Stimulated activated CD8-positive, alpha-beta memory T cell treated with anti-CD3 and anti-CD28 coated beads, Interleukin-2, amount 100 ng/mL, for 1 hour (primary cell): ENCODE results near the gene FGD4.
A peak's percentile ranks its signal among the peaks of the same experiment; 100 is the strongest.

ENCODE experiments used
- DNase-seq, 2 donors: peaks; one replicate each; pipeline ENCODE4 v3.0.0-alpha.2; 2020; ENCODE audit warnings: low read depth in 2 of 2

Gene FGD4

DNA sequence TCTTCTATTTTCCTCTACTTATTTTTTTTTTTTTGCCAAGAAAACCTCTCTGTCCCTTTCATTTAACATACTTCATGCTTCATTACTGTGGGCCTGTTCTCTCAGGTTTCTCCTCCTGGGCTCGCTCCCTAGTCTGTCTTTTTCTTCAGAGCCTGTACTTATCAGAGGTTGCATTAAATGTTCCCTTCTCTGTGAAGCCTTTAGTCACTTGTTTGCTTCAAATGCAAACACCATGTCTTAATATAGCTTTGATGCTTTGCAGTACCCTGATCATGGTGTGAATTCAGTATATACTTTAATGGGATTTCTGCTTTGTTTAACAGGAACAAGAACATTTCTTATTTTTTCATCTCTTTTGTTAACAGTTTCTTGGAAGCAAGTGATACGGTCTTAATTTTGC lies 207.1 kb downstream of the FGD4 start:
- no peak for DNase-seq

DNA sequence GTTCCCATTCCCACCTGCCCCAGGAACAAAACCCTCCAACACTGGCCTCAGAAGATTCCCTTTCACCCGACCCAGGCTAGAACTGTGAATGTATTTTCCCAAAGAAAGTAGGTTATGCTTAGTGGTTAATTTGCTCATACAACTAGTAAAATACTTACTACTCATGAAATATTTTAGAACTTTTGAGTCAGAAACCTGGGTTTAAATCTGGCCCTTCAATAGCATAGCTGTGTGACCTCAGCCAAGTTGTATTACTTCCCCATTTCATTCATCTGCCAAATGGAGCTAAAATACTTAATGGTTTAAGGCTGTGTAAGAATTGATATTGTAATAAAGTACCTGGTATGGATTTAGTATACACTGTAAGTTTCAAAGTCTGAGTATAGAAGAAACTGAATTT lies 210.6 kb downstream of the FGD4 start:
- DNase-seq: no peak

DNA sequence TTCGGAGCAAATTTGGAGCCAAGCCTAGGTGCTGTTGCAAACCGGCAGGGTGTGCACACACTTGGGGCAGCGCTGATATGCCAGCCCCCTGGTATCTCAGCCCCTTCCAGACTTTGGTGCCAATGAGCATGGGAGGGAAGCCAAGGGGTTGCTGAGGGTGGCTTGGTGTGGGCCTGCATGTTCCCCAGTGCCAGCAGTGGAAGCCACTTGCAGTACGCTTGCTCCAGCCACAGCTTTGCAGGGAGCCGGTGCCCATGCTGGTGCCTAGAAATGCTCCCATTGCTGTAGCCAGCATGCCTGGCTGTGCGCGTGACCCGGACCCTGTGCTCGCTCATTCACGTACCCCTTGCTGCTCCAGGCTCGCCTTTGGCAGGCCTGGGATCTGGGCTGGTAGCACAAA lies 212.6 kb downstream of the FGD4 start:
- DNase-seq: no peak

DNA sequence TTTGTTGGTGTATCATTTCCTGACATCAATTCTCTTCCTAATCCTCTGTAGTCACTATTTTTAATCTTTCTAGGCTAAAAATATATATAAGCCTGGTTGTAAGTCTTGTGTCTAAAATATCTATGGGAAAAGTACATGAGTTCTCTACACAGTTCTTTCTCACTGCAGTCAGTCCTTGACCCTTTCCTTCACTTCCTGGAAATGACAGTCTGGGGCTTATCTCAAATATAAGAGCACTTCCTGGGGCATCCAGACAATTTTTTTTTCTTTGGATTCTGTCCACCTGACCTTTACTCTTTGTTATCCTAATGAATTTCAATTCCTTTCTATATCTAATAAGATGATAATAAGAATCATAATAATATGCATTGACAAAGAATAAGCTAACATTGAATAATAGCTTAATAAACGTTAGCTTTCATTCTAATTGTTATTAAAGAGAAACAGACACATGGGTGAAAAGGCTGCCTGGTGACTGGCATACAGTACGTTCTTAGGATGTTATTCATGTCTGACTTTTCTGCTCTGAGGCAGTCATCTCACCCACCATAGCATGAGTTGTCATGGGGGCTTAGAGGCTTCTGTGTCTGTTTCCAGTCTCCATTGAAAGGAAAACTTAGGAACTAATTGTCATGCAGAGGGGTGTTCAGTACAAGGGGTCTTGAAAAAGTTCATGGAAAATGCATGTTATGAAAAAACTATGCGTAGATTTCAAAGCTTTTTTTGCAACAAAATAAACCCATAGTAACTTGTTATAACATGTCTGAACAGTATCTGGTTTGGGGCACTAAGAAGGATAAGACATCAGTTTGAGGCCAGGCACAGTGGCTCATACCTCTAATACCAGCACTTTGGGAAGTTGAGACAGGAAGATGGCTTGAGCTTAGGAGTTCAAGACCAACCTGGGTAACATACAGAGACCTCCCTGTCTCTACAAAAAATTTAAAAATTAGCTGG lies 213.6 kb downstream of the FGD4 start:
- no peak for DNase-seq

DNA sequence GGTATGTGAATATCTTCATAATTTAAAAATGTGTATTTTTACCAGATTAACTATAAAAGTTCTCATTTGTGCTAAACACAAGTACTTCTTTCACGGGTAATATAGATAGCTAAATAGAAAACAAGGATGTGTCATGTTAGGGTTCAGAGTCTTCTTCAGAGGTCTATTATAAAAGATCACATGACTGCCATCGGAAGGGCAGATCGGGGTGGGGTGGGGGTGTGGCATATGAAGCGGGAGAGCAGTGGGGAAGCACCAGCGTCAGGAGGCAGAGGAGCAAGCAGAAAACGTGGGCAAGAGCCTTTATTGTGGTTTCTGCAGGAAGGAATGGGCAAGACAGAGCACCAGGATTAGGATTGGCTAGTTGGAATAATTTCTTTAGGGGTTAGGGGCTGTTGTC lies 216.1 kb downstream of the FGD4 start:
- no peak for DNase-seq

DNA sequence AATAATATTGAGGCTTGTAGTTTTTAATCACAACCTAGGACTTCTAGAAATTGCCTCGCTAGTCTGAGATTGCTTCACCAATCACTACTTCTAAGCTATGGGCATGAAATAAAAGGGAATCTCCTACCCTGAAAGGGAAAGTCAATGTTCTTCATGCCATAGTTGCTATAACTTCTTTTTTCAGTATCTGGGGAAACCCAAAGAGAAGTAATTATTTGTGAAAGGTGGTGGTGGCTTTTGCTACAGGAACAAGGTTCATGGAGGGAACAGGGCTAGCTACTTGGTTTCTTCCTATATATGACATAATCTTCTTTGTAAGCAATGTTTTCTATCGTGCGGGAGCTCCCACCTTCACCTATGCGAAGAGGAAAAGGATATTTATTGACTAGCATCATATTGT lies 218.2 kb downstream of the FGD4 start:
- no peak for DNase-seq

DNA sequence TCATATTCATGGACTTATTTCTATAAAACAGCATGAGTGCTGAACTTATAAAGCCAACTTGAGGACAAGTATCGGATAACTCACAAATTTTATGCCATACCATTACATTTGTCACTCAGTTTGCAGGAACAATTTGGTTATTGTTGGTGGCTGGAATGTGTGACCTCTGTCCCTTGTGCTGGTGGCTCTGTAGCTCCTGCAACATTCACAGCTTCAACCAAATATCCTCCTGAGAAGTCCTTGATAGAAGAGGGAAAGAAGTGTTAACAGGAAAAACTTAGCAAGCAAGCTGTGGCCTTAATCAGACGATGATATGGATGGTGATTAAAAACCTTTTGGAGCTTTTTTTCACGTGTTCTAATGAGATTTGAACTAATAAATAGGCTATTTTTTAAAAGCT lies 218.8 kb downstream of the FGD4 start:
- no peak for DNase-seq

DNA sequence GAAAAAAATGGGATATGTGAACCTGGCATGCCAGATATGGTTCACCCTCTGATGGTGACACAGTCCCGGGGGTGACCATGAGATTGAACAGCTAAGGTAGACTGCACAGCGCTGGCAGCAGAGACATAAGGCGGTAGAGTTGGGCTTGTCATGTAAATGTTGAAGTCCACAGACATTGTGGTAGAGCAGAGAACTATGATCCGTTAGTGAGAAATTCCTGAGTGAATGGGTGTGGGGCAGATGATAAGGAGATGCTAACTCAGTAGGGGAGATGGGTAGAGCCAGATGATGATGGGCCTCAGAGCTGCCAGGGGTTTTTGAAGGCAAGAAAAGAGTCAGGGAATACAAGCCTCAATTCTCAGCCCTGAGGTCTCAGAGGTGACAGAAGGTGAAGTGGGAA lies 228.6 kb downstream of the FGD4 start:
- no peak for DNase-seq

DNA sequence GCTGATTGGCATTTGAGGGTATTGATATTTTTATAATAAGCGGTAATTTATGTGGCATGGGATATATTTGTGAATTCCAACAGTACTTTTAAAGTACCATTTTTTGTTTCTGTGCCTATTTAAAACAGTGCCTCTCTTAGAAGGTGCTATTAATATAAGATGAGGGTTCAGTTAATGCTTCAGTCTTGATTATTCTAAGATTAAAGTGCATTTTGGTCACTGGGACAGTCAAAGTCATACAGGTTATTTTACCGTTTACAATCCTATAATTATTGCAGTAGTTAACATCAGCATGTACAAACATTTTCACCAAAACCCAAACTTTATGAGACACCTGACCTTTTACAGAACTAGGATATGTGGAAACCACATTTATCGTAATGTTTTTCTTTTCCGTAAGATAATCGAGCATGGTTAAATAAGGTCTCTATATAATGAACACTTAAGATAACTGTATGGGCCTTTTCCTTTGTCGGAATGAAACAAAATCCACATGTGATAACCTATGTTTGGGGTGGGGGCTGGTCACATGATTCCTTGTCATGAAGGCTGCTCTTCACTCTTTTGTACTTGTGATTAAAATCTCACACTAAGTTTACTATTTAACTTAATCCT lies 242.0 kb downstream of the FGD4 start:
- no peak for DNase-seq

DNA sequence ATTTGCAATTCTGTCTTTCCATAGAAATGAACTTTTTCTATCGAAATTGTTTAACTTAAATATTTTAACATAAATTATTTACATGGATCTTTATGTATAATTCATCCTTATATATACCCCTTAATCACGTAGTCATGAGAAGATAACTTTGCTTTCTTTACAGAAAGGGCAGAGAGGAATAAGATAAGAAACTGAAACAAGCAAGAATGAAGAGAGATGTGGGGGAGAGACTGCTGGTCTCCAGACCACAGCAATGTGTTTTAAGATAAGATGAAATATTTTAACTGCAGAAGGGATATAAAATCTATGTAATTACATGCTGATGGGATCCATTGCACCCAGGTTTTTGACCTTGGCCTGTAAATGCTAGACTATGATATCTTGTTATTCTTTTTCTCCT lies 245.1 kb downstream of the FGD4 start:
- no peak for DNase-seq

DNA sequence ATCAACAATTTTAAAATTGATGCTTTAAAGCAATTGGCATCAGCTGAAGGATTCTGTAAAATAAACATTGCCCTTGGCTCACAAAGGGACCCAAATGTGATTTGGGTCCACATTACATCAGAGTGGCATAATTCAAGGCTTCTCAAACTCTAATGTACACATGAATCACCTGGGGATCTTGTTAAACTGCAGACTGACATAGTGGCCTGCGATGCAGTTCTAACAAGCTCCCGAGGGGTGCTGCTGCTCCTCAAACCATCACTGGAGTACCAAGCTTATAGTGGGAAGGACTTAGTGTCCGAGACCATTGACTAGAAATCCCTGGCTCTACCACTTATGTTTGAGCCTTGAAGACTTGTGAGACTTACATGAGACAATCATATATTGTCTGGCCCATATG lies 247.9 kb downstream of the FGD4 start:
- DNase-seq: no peak

DNA sequence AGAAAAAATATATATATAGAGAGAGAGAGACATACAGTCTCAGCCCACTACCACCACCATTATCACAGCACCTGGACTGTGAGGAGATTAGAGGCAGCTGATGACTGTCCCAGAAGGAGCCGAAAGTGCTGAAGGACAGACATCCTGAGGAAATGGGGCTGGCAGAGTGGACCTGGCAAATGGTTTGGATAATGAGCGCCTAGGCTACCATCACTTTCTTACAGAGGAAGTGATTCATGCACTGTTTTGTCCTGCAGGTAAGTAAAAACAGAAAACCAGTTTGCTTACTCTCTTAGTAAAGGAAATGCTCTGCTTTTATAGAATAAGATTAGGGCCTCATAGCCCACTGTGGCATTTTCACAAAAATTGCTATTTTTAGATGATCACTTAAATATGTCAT lies 251.2 kb downstream of the FGD4 start:
- no peak for DNase-seq

DNA sequence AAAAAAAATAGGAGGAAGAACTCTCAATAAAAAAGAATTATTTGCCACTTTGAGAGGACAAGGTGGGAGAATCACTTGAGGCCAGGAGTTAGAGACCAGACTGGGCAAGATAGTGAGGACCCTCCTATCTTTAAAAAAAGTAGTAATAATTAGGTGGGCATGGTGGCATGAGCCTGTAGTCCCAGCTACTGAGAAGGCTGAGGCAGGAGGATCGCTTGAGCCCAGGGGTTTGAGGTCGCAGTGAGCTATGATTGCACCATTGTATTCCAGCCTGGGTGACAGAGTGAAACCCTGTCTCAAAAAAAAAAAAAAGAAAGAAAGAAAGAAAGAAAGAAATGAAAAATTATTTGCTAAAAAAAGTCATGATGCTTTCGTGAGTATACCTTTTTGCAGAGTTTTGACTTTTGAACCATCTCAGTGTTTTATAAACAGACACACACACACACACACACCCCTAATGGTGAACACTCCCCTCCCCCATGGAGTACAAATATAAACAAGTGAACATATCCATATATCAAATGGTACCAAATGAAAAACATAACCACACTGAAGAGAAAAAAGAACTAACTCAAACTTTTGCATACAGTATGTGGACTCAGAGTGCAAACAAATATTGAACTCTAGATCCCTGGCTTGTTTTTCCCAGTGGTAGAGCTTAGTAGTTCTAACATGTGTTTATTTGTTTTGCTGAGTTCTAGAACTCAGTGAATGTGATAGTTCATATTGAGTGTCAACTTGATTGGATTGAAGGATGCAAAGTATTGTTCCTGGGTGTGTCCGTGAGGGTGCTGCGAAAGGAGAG lies 252.0 kb downstream of the FGD4 start:
- DNase-seq: no peak

DNA sequence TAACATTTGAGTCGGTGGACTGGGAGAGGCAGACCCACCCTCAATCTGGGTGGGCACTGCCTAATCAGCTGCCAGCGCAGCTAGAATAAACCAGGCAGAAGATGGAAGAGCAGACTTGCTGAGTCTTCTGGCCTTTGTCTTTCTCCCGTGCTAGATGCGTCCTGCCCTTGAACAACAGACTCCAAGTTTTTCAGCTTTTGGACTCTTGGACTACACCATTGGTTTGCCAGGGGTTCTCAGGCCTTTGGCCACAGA lies 252.5 kb downstream of the FGD4 start:
- no peak for DNase-seq

DNA sequence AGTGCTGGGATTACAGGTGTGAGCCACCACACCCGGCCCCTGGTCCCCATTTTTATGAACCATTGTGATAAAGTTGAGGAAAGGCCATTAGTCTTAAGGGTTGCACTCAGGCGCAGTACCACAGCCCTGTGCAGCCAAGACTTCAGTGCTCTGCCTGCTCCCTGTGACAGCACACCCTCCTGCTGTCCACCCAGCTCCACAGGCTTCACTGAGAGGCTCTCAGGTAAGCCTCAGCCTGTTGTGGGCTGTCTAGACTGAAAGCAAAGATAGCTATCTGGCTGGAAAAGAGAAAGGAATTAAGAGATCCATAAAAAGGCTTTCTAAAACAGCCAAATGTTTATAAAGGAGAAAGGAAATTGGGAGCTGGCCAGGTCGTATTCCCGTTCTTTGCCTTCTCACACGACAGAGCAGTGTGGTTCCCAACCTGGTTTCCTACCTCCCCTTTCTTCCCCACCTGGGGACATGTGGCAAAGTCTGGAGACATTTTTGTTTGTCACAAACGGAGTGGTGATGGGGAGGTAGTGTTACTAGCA lies 260.6 kb downstream of the FGD4 start:
- no peak for DNase-seq

DNA sequence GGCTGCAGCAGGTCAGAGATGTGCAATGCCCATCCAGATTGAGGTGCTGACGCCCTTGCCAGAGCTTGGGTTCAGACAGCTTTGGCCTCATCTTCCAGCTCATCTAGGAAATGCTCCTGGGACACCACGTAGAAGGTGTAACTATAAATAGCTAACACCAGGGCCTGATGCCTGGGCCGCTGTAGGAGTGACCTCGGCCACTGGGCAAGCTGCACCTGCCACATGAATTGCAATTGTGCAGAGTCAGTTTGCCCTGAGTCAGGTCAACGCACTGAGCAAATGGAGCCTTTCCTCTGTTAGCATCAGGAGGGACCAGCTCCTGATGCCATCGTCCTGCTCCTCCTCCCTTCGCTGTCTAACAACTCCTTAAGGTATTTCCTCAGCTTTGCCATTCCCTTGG lies 262.3 kb downstream of the FGD4 start:
- no peak for DNase-seq

DNA sequence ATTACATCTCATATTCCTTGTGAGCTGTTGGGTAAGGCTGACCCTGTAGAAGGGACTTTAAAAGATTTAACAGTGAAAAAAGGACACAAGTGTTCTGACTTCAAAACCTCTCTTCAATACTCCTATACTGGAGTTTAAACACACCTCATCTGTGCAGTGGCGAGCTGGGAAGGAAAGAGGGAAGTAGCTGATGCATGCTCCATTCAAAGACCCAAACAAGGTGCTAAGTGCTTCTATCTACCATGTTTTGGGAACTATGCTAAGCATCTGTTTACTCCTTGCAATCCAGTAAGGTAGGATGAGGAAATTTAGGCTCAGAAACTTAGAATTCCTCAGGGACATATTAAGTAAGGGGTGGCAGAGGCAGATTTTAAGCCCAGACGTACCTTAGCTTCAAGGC lies 263.3 kb downstream of the FGD4 start:
- no peak for DNase-seq

DNA sequence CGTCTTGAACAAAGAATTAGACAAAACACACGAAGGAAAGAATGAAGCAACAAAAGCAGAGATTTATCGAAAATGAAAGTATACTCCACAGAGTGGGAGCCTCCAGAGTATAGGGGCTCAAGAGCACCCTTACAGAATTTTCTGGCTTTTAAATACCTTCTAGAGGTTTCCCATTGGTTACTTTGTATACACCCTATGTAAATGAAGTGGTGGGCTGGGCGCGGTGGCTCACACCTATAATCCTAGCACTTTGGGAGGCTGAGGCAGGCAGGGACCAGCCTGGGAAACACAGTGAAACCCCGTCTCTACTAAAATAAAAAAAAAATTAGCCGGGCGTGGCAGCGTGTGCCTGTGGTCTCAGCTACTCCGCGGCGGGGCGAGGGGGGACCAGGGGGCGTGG lies 266.7 kb downstream of the FGD4 start:
- no peak for DNase-seq

DNA sequence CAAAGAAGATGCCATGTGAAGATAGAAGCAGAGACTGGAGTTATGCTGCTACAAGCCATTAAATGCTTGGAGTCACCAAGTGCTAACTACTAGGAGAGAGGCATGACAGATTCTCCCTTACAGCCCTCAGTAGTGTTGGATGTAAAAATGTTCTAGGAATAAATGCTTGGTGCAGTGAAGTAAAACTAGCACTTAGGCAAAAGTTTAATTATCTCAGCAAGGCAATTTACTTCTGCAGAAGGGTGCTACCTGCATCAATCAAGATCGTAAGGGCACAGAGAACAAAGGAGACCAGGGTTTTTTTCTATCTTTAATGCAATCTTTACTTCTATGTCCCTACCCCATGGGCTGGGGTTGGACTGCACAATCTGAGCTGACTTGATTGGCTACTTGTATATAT lies 270.2 kb downstream of the FGD4 start:
- no peak for DNase-seq

DNA sequence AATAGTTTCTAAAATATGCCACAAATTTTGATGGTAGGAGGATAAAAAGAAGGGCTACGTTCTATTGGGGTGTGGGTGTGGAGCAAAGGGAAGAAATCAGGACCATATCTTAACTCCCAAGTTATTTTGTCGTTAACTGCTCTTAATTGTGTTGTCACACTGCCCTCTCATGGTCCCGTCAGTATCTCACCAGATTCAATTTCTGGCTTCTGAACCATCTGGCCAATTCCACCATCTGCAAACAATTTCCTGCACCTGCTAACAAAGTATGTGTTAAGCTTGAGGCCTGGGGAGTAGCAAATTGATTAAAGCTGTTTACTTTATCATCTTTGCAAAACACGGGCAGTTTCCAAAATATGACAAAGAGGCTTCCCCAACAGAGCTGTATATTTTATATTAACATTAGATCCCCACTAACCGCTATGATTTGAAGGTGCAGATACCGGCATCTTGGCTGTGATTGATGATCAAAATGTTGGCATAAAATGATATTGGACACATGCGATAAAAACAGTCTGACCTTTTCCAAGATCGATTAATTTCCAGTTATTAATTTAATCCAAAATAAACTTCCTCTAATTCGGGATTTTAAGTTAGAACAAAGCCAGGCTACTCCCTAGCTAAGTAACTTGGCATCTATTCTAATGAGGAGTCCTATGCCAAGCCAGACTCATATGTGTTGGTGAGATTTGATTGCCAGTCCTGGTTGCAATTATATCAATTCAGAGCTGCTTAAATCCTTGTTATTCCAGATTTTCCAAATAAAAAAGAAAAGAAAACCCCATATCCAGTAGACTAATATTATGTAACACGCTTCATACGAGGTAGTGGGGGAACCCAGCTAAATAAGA lies 272.8 kb downstream of the FGD4 start:
- DNase-seq: no peak

DNA sequence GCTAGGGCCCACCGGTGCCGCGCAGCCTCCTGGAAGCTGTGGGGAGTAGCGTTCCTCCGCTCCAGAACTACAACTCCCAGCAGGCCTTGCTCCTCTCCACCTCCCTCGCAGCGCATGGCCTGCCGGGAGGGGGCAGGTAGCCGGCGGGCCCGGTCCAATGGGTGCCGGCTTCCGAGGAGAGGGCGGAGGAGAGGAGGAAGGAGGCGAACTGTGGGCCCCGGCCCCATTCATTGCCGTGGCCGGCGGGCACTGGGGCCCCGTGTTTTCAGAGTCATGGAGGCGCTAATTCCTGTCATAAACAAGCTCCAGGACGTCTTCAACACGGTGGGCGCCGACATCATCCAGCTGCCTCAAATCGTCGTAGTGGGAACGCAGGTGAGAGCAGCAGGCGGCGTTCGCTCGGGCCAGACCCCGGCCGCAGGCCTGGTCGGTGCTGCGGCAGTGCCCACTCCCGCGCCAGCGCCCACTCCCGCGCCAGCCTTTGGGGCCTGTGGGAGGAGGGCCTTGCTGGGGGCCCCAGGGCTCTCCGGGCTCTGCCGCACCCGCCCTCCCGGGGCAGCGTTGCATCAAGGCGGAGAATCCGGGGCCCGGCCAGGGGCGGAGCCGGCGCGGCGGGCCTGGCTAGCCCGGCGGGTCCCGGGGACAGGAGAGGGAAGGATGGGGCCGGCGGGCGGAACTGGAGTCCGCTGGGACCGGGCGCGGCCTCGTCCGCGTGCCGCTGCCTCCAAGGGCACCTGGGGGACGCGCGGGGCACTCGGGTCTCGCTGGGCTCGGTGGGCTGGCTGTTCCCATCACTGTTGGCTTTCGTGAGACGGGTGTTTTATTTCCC lies 279.9 kb downstream of the FGD4 start, which contains the start of gene DNM1L:
DNM1L (plus strand) TSS at position 211 of the 829 bp plus-strand sequence; CDS start at position 274, 63 bp downstream.
- DNase-seq: peak; percentile 72 to 80
